ENCODE results near the gene BRPF1. TPM values are rescaled to one million over a fixed set of nuclear protein-coding genes. Genes with fewer than 3 reads are reported as not detected.

BRPF1 gene
- total RNA-seq, 4 donors from 2014 or later, result 10.8 to 36.0 (median 16.7) TPM

GRCh38 chr3:9792405-9793160, 61.0 kb downstream of the BRPF1 start, which contains the start of the genes ARPC4 and TADA3:
TSS of gene ARPC4 (plus strand) at chr3:9793082. CDS start at chr3:9793122, 40 bp downstream.
TSS of gene TADA3 (minus strand) at chr3:9792473. CDS start at chr3:9791466, 1,007 bp downstream.
- Histone ChIP-seq H3K4me1 (no peaks in the 10 kb centered on the region), H3K27ac (peak within 1 kb of the TSS; percentile 98), H3K36me3 (no peaks in the 10 kb centered on the region), H3K9me3 (no peaks in the 10 kb centered on the region), H3K27me3 (no peaks in the 10 kb centered on the region), H3K4me3 (peak within 1 kb of the TSS; percentile 99 to 100)
- DNase-seq, result peak; percentile 92 to 93
- peak; percentile 33 to 72 for TF ChIP-seq POLR2A (IDR thresholded peaks at IDR 0.05)
- TF ChIP-seq CTCF (IDR thresholded peaks at IDR 0.05), result peak in 2 of 4 experiments; percentile 17 to 49
- intact Hi-C loops (cut with DNase I; ENCODE audit: low total_unique reads), result no loop called here

- Histone ChIP-seq H3K4me3 (peak overlapping the region; percentile 99 to 100), H3K4me1 (no peaks in the 10 kb centered on the region), H3K27me3 (no peaks in the 10 kb centered on the region), H3K27ac (peak overlapping the region; percentile 98), H3K9me3 (no peaks in the 10 kb centered on the region), H3K36me3 (no peaks in the 10 kb centered on the region)
- TF ChIP-seq CTCF (IDR thresholded peaks at IDR 0.05), result no peak
- TF ChIP-seq POLR2A (IDR thresholded peaks at IDR 0.05), result no peak
- DNase-seq, result no peak
- intact Hi-C loops (cut with DNase I; ENCODE audit: low total_unique reads), result no loop called here
Observed at GRCh38 chr3:9793161-9793781, 61.7 kb downstream of the BRPF1 start.

- intact Hi-C loops (cut with DNase I; ENCODE audit: low total_unique reads), result no loop called here
- Histone ChIP-seq H3K4me3 (no peak overlapping the region), H3K9me3 (no peaks in the 10 kb centered on the region), H3K27me3 (no peaks in the 10 kb centered on the region), H3K36me3 (no peaks in the 10 kb centered on the region), H3K4me1 (no peaks in the 10 kb centered on the region), H3K27ac (no peak overlapping the region)
- DNase-seq, result no peak
- TF ChIP-seq CTCF (IDR thresholded peaks at IDR 0.05), result no peak
- no peak for TF ChIP-seq POLR2A (IDR thresholded peaks at IDR 0.05)
Observed at GRCh38 chr3:9794400-9794799, 62.9 kb downstream of the BRPF1 start.

- Histone ChIP-seq H3K4me1 (no peaks in the 10 kb centered on the region), H3K27ac (no peak overlapping the region), H3K4me3 (no peak overlapping the region), H3K36me3 (no peaks in the 10 kb centered on the region), H3K27me3 (no peaks in the 10 kb centered on the region), H3K9me3 (no peaks in the 10 kb centered on the region)
- intact Hi-C loops (cut with DNase I; ENCODE audit: low total_unique reads), result no loop called here
- no peak for DNase-seq
- TF ChIP-seq POLR2A (IDR thresholded peaks at IDR 0.05) (no peak), CTCF (IDR thresholded peaks at IDR 0.05) (no peak)
Observed at GRCh38 chr3:9795207-9795606, 63.7 kb downstream of the BRPF1 start.

Data from uterus (tissue), 4 donors.